B cell (primary cell): ENCODE measurements around the gene LMX1B.

Experiments used
- CTCF ChIP-seq: fragments of 200-600 bp; IDR thresholded peaks from one replicate; pipeline ENCODE4 v1.8.0; 2022; ENCODE audit warnings: antibody characterized with exemption, mild to moderate bottlenecking
- EZH2 ChIP-seq: IDR thresholded peaks from 2 replicates; pipeline ENCODE4 v1.6.1; 2012; ENCODE audit warnings: borderline replicate concordance, low read depth, mild to moderate bottlenecking, moderate library complexity, low read length; ENCODE audit not compliant: insufficient read depth, poor library complexity, severe bottlenecking

- no peak for TF ChIP-seq CTCF
- no peak for TF ChIP-seq EZH2
Measured at GRCh38 chr9:126646162-126646561, 32.4 kb downstream of the LMX1B start.
